Glutamatergic neuron (in vitro differentiated cells): ENCODE data around the gene PKN1. TPM values are rescaled to one million over a fixed set of nuclear protein-coding genes. Genes with fewer than 3 reads are reported as not detected.
"Not testable (repeated sequence)": the region's sequence is repeated elsewhere in the genome, so short reads cannot be mapped to it uniquely, and the experiment has no call there.

Experiments used
- DNase-seq: peaks from one replicate; pipeline ENCODE4 v3.0.0; 2022
- H3K27ac Mint-ChIP-seq: one replicate; pipeline ENCODE4 v1.8.0; 2020; ENCODE audit warnings: mild to moderate bottlenecking, mixed read lengths, inconsistent platforms; ENCODE audit not compliant: unreplicated experiment
- H3K27me3 Mint-ChIP-seq: one replicate; pipeline ENCODE4 v1.8.0; 2020; ENCODE audit warnings: mild to moderate bottlenecking, moderate library complexity, mixed read lengths, inconsistent platforms; ENCODE audit not compliant: unreplicated experiment
- H3K36me3 Mint-ChIP-seq: one replicate; pipeline ENCODE4 v1.8.0; 2020; ENCODE audit warnings: mild to moderate bottlenecking, mixed read lengths, inconsistent platforms; ENCODE audit not compliant: unreplicated experiment
- H3K4me1 Mint-ChIP-seq: one replicate; pipeline ENCODE4 v1.8.0; 2020; ENCODE audit warnings: mild to moderate bottlenecking, low read depth, mixed read lengths, inconsistent platforms; ENCODE audit not compliant: unreplicated experiment
- H3K4me3 Mint-ChIP-seq: one replicate; pipeline ENCODE4 v1.8.0; 2020; ENCODE audit warnings: mild to moderate bottlenecking, mixed read lengths, inconsistent platforms; ENCODE audit not compliant: unreplicated experiment
- H3K9me3 Mint-ChIP-seq: one replicate; pipeline ENCODE4 v1.8.0; 2020; ENCODE audit warnings: mild to moderate bottlenecking, moderate library complexity, mixed read lengths, inconsistent platforms; ENCODE audit not compliant: unreplicated experiment
- total RNA-seq: library from RNA; stranded (reverse); fragmentation: NEBNext Ultra II Directional; extraction: Animal tissue kit (Norgen Biotek cat#: 25700); gene quantifications from one replicate; pipeline ENCODE4 v1.2.1, GENCODE V29; 2021; ENCODE audit not compliant: unreplicated experiment
- TF ChIP-seq, protein P1 (sequence below): fragments of 200-600 bp; sonication (generic); IDR thresholded peaks from one replicate; pipeline ENCODE4 v1.5.0; 2021; ENCODE audit not compliant: partially characterized antibody, unreplicated experiment

Gene PKN1
- total RNA-seq, 1 donor from 2014 or later, result 117 TPM

GRCh38 chr19:14496834-14497227 lies 63.7 kb downstream of the PKN1 start:
- Mint-ChIP-seq H3K4me1 (peaks cover 6% of the 10 kb centered on the region), H3K4me3 (peak overlapping the region; percentile 50), H3K9me3 (peaks cover 2% of the 10 kb centered on the region), H3K36me3 (no peaks in the 10 kb centered on the region), H3K27ac (peak overlapping the region; percentile 20), H3K27me3 (peaks cover 4% of the 10 kb centered on the region)
- TF ChIP-seq, protein P1, sequence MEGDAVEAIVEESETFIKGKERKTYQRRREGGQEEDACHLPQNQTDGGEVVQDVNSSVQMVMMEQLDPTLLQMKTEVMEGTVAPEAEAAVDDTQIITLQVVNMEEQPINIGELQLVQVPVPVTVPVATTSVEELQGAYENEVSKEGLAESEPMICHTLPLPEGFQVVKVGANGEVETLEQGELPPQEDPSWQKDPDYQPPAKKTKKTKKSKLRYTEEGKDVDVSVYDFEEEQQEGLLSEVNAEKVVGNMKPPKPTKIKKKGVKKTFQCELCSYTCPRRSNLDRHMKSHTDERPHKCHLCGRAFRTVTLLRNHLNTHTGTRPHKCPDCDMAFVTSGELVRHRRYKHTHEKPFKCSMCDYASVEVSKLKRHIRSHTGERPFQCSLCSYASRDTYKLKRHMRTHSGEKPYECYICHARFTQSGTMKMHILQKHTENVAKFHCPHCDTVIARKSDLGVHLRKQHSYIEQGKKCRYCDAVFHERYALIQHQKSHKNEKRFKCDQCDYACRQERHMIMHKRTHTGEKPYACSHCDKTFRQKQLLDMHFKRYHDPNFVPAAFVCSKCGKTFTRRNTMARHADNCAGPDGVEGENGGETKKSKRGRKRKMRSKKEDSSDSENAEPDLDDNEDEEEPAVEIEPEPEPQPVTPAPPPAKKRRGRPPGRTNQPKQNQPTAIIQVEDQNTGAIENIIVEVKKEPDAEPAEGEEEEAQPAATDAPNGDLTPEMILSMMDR, result no peak
- no peak for DNase-seq

DNA sequence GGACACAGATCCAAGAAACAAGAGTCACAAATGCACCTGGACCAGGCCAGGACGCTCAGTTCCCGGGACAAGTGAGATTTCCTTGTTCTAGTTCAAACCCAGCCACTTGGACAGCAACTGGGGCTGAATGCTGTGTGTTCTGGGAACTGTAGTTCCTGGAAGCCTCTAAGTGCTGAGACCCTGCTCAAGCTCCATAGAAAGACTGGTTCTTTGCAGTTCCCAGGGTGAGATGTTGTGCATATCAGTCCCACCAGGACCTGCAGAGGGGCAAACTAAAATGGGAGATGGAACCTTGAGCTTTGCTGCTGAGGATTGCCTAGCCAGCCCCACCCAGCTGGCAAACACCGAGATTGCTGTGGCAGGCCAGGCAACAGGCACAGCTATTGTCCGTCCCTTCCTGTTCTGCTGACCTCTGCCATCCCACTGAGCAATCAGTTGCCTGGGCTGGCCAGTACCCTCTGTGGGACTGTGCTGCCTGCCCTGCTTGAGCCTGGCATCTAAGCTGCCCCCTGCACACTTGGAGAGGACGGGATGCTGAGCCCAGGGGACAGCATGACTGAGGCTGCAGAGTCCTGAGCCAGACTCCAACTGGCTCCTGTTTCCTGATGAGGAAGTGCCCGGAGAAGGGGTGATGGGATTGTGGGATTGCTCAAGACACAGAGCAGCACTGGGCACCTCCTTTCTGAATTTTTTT lies 64.3 kb downstream of the PKN1 start:
- Mint-ChIP-seq H3K9me3 (peaks cover 2% of the 10 kb centered on the region), H3K27ac (no peak overlapping the region), H3K27me3 (peaks cover 4% of the 10 kb centered on the region), H3K4me3 (no peak overlapping the region), H3K36me3 (no peaks in the 10 kb centered on the region), H3K4me1 (peaks cover 6% of the 10 kb centered on the region)
- TF ChIP-seq, protein P1, result no peak
- no peak for DNase-seq

DNA sequence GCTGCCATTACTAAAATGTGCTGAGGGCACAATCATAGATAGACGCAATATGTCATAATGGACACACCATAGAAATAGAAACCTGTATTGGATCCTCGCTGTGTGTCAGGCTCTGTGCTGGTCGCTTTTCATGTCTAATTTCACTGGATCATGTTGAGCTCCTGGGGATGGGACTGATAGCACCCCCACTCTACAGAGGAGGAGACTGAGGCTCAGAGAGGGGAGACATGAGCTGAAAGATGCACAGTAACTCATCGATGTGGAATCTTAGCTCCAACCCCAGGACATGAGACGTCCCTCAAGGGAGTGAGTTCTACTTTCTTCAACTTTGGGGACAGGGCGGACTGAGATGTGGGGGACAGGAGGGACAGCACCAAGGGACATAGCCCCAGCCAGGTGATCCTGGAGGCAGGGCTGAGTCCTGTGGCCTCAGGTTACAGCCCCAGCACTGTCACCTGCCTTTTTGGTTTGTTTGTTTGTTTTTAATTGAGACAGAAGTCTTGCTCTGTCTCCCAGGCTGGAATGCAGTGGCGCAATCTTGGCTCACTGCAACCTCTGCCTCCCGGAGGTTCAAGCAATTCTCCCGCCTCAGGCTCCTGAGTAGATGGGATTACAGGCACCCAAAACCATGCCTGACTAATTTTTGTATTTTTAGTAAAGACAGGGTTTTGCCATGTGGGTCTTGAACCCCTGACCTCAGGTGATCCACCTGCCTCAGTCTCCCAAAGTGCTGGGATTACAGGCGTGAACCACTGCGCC lies 69.4 kb downstream of the PKN1 start:
- Mint-ChIP-seq H3K27ac (no peak overlapping the region), H3K27me3 (peaks cover 4% of the 10 kb centered on the region), H3K4me1 (no peaks in the 10 kb centered on the region), H3K9me3 (no peaks in the 10 kb centered on the region), H3K36me3 (no peaks in the 10 kb centered on the region), H3K4me3 (no peak overlapping the region)
- TF ChIP-seq, protein P1, result no peak
- no peak for DNase-seq

- no peak overlapping the region for H3K4me3 Mint-ChIP-seq
- TF ChIP-seq, protein P1, result no peak
Measured at GRCh38 chr19:14503285-14503684, 70.2 kb downstream of the PKN1 start.

GRCh38 chr19:14504575-14504974 lies 71.5 kb downstream of the PKN1 start:
- not testable (repeated sequence) for H3K36me3 Mint-ChIP-seq, H3K27me3 Mint-ChIP-seq, H3K9me3 Mint-ChIP-seq, DNase-seq, H3K4me1 Mint-ChIP-seq, H3K27ac Mint-ChIP-seq, H3K4me3 Mint-ChIP-seq

More at GRCh38 chr19:14503285-14503684, 70.2 kb downstream of the PKN1 start:
- Mint-ChIP-seq H3K36me3 (no peaks in the 10 kb centered on the region), H3K27me3 (peaks cover 4% of the 10 kb centered on the region), H3K9me3 (no peaks in the 10 kb centered on the region), H3K27ac (no peak overlapping the region), H3K4me1 (no peaks in the 10 kb centered on the region)
- DNase-seq, result no peak
